HG03565 (cell line): ENCODE data around the gene OPTC.
"Not testable (repeated sequence)": the region's sequence is repeated elsewhere in the genome, so short reads cannot be mapped to it uniquely, and the experiment has no call there.

Source experiments
- ATAC-seq: cut with Tn5 transposase; IDR thresholded peaks from one replicate; pipeline ENCODE4 v1.9.1; 2021; ENCODE audit warnings: mild to moderate bottlenecking, moderate library complexity; ENCODE audit not compliant: unreplicated experiment

Gene OPTC

GRCh38 chr1:203513585-203514031 lies 19.7 kb downstream of the OPTC start:
- no peak for ATAC-seq

GRCh38 chr1:203516184-203516583 lies 22.2 kb downstream of the OPTC start:
- ATAC-seq: no peak

- no peak for ATAC-seq
These were observed 23.0 kb downstream of the OPTC start for GRCh38 chr1:203516906-203517305.

GRCh38 chr1:203517426-203518110 lies 23.6 kb downstream of the OPTC start:
- ATAC-seq: no peak

- ATAC-seq: not testable (repeated sequence)
These were observed 24.2 kb downstream of the OPTC start for GRCh38 chr1:203518139-203518538.

- ATAC-seq: no peak
These were observed 24.6 kb downstream of the OPTC start for GRCh38 chr1:203518541-203518940.

GRCh38 chr1:203519053-203519840 lies 25.3 kb downstream of the OPTC start:
- ATAC-seq: no peak

GRCh38 chr1:203519896-203520295 lies 25.9 kb downstream of the OPTC start:
- no peak for ATAC-seq

- no peak for ATAC-seq
These were observed 26.4 kb downstream of the OPTC start for GRCh38 chr1:203520315-203520714.

- ATAC-seq: no peak
These were observed 27.3 kb downstream of the OPTC start for GRCh38 chr1:203521074-203521794.

- ATAC-seq: no peak
These were observed 27.9 kb downstream of the OPTC start for GRCh38 chr1:203521812-203522211.

- ATAC-seq: no peak
These were observed 28.3 kb downstream of the OPTC start for GRCh38 chr1:203522237-203522636.

- no peak for ATAC-seq
These were observed 29.7 kb downstream of the OPTC start for GRCh38 chr1:203523667-203524066.

- no peak for ATAC-seq
These were observed 30.2 kb downstream of the OPTC start for GRCh38 chr1:203524152-203524551.

GRCh38 chr1:203524824-203525223 lies 30.9 kb downstream of the OPTC start:
- ATAC-seq: no peak

GRCh38 chr1:203525685-203526084 lies 31.7 kb downstream of the OPTC start:
- no peak for ATAC-seq

GRCh38 chr1:203526130-203526529 lies 32.2 kb downstream of the OPTC start:
- ATAC-seq: no peak

GRCh38 chr1:203526572-203526971 lies 32.6 kb downstream of the OPTC start:
- ATAC-seq: no peak

GRCh38 chr1:203527013-203527412 lies 33.1 kb downstream of the OPTC start:
- ATAC-seq: no peak

- ATAC-seq: no peak
These were observed 34.1 kb downstream of the OPTC start for GRCh38 chr1:203528063-203528462.

GRCh38 chr1:203528976-203529835 lies 35.3 kb downstream of the OPTC start:
- no peak for ATAC-seq
